ENCODE results near the gene PDP2. TPM values are rescaled to one million over a fixed set of nuclear protein-coding genes. Genes with fewer than 3 reads are reported as not detected.

PDP2 gene
- total RNA-seq, 6 experiments from 2014 or later, result 12.8 to 17.7 (median 16.2) TPM

GRCh38 chr16:66926961-66927436 is 46.7 kb downstream of the PDP2 start:
- peak; percentile 33; the same call in 1 of the 2 replicates for TF ChIP-seq CTCF (IDR thresholded peaks at IDR 0.05)
- H3K4me1 Mint-ChIP-seq (ENCODE audit: low read depth), result peaks cover 53% of the 10 kb centered on the region
- H3K27ac Mint-ChIP-seq, result peak overlapping the region; percentile 99
- peaks cover 5% of the 10 kb centered on the region for H3K36me3 Mint-ChIP-seq (ENCODE audit: low read depth)
- peak overlapping the region; percentile 47 for H3K4me3 Mint-ChIP-seq
- H3K27me3 Mint-ChIP-seq (ENCODE audit: insufficient read depth), result peaks cover 1% of the 10 kb centered on the region; the same call in 1 of the 2 replicates
- no peaks in the 10 kb centered on the region for H3K9me3 Mint-ChIP-seq
- peak; percentile 89 for DNase-seq

- Mint-ChIP-seq H3K4me3 (peak overlapping the region; percentile 62), H3K27ac (peak overlapping the region; percentile 99), H3K27me3 (ENCODE audit: insufficient read depth) (peaks cover 6% of the 10 kb centered on the region), H3K9me3 (no peaks in the 10 kb centered on the region), H3K4me1 (ENCODE audit: low read depth) (peaks cover 61% of the 10 kb centered on the region), H3K36me3 (ENCODE audit: low read depth) (peaks cover 6% of the 10 kb centered on the region)
- DNase-seq, result peak; percentile 39
- no peak for TF ChIP-seq CTCF (IDR thresholded peaks at IDR 0.05)
Measured at GRCh38 chr16:66927918-66928649, 47.8 kb downstream of the PDP2 start.

GRCh38 chr16:66928702-66929388 is 48.5 kb downstream of the PDP2 start:
- Mint-ChIP-seq H3K27ac (peak overlapping the region; percentile 99), H3K36me3 (ENCODE audit: low read depth) (peaks cover 14% of the 10 kb centered on the region), H3K4me1 (ENCODE audit: low read depth) (peaks cover 68% of the 10 kb centered on the region), H3K27me3 (ENCODE audit: insufficient read depth) (peaks cover 9% of the 10 kb centered on the region), H3K9me3 (no peaks in the 10 kb centered on the region), H3K4me3 (no peak overlapping the region)
- peak; percentile 80 for TF ChIP-seq CTCF (IDR thresholded peaks at IDR 0.05)
- DNase-seq, result peak; percentile 37

- no peaks in the 10 kb centered on the region for H3K9me3 Mint-ChIP-seq
- H3K27ac Mint-ChIP-seq, result peak overlapping the region; percentile 49
- peaks cover 18% of the 10 kb centered on the region for H3K36me3 Mint-ChIP-seq (ENCODE audit: low read depth)
- TF ChIP-seq CTCF (IDR thresholded peaks at IDR 0.05), result no peak
- DNase-seq, result peak; percentile 70
- peaks cover 9% of the 10 kb centered on the region for H3K27me3 Mint-ChIP-seq (ENCODE audit: insufficient read depth)
- H3K4me1 Mint-ChIP-seq (ENCODE audit: low read depth), result peaks cover 71% of the 10 kb centered on the region
- H3K4me3 Mint-ChIP-seq, result no peak overlapping the region
Measured at GRCh38 chr16:66930189-66930588, 49.9 kb downstream of the PDP2 start.

GRCh38 chr16:66931665-66932064 is 51.4 kb downstream of the PDP2 start:
- H3K4me3 Mint-ChIP-seq, result no peak overlapping the region
- peaks cover 23% of the 10 kb centered on the region for H3K36me3 Mint-ChIP-seq (ENCODE audit: low read depth)
- DNase-seq, result no peak
- peaks cover 9% of the 10 kb centered on the region for H3K27me3 Mint-ChIP-seq (ENCODE audit: insufficient read depth)
- H3K27ac Mint-ChIP-seq, result no peak overlapping the region
- peaks cover 71% of the 10 kb centered on the region for H3K4me1 Mint-ChIP-seq (ENCODE audit: low read depth)
- no peaks in the 10 kb centered on the region for H3K9me3 Mint-ChIP-seq
- no peak for TF ChIP-seq CTCF (IDR thresholded peaks at IDR 0.05)

All from HFFc6 (cell line).